Effector memory CD4-positive, alpha-beta T cell (primary cell): ENCODE measurements around the gene CDSN.

ENCODE experiments used
- DNase-seq, 3 donors: peaks; one replicate each; pipeline ENCODE4 v3.0.0-alpha.2; 2020
- H3K27ac ChIP-seq: 2 replicates; pipeline ENCODE4 v1.7.0; 2013; ENCODE audit warnings: mild to moderate bottlenecking, low read length, moderate library complexity; ENCODE audit not compliant: insufficient read depth, poor library complexity, severe bottlenecking
- H3K27me3 ChIP-seq: replicated peaks from 2 replicates; pipeline ENCODE4 v1.7.0; 2013; ENCODE audit warnings: mild to moderate bottlenecking, low read length; ENCODE audit not compliant: insufficient read depth, control insufficient read depth, poor library complexity, severe bottlenecking
- H3K36me3 ChIP-seq: 2 replicates; pipeline ENCODE4 v1.7.0; 2013; ENCODE audit warnings: mild to moderate bottlenecking, low read length, moderate library complexity; ENCODE audit not compliant: control insufficient read depth, insufficient read depth
- H3K4me1 ChIP-seq: 2 replicates; pipeline ENCODE4 v1.7.0; 2013; ENCODE audit warnings: low read length, mild to moderate bottlenecking; ENCODE audit not compliant: control insufficient read depth, insufficient read depth, poor library complexity, severe bottlenecking
- H3K4me3 ChIP-seq: 2 replicates; pipeline ENCODE4 v1.7.0; 2013; ENCODE audit warnings: low read length, low read depth, mild to moderate bottlenecking; ENCODE audit not compliant: insufficient read depth, poor library complexity, severe bottlenecking
- H3K9me3 ChIP-seq: 2 replicates; pipeline ENCODE4 v1.7.0; 2013; ENCODE audit warnings: mild to moderate bottlenecking, low read length, moderate library complexity; ENCODE audit not compliant: control insufficient read depth

Gene CDSN

DNA sequence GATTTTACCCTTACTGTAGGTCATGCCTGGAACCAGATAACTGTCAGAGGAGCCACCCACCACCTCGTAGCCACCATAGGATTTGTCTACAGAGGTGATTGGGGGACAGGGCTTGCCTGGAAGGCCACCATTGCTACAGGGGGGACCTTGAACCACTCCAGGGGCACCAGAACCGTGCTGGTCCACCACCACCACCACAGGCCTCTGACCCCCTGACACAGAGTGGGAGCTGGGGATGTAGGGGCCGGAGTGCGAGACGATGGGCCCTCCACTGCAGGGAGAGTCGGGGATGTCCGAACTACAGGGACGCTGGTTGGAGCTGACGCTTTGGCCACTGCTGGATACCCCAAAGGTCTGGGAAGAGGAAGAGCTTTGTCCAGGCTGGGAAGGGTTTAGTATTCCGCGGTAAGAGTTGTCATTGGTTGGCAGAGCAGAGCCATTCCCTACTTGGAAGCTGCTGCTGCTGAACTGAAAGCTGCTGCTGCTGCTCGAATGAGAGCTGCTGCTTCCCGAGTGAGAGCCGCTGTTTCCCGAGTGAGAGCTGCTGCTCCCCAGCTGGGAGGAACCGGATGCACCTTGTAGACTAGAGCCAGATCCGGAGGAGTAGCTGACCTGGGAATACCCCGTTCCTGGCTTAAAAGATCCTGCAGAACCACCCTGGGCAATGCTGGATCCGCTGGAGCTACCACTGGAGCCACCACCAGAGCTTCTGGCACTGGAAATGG is 3.4 kb downstream of the CDSN start:
- H3K27me3 ChIP-seq: no peaks in the 10 kb centered on the region
- H3K27ac ChIP-seq: no peak overlapping the region
- no peak for DNase-seq
- H3K4me3 ChIP-seq: no peak overlapping the region
- no peaks in the 10 kb centered on the region for H3K4me1 ChIP-seq
- no peaks in the 10 kb centered on the region for H3K36me3 ChIP-seq
- H3K9me3 ChIP-seq: no peaks in the 10 kb centered on the region

- Histone ChIP-seq H3K27ac (no peak overlapping the region), H3K4me3 (no peak overlapping the region), H3K36me3 (no peaks in the 10 kb centered on the region), H3K9me3 (no peaks in the 10 kb centered on the region), H3K27me3 (no peaks in the 10 kb centered on the region), H3K4me1 (no peaks in the 10 kb centered on the region)
- no peak for DNase-seq
Observed at GRCh38 chr6:31115941-31116560, 4.2 kb downstream of the CDSN start.

DNA sequence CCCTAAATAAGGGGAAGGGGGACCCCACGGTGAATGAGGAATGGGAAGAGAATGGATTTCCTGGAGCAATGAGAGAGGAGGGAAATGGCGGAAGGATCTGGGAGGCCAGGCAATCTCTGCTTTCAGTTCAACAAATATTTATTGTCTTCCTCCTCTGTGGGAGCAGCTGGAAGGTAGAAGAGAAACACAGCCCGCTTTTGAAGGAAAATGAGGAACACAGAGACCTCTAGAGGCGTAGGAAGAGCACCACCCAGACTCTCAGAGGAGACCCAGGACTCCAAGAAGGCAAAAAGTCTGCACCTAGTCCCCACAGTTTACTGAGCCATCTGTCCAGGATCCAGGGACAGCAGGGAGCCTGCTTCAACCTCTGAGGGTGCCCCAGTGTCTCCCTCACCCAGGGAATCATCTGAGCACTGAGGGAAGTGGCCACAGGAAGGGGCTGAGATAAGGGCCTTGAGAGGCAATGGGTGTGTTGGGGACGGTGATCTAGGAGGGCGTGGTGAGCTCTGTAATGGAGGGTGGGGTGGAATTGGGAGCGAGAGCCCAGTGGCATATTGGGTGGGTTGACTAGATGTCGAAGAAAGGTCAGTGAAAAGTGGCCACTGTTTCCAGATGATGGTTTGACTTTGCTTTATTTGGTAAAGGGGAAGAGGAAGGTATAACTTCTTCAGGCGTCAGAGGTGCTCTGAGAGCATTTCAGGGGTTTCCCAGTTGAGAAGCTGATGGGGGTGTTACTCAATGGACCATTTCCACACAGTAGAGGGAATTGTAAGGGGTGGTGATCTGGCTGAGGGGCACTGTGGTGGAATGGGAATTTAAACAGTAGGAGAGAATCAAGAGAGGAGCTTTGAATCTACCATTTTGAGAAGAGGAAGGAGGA is 5.0 kb downstream of the CDSN start:
- Histone ChIP-seq H3K4me3 (no peak overlapping the region), H3K27ac (no peak overlapping the region), H3K36me3 (no peaks in the 10 kb centered on the region), H3K27me3 (no peaks in the 10 kb centered on the region), H3K4me1 (no peaks in the 10 kb centered on the region), H3K9me3 (no peaks in the 10 kb centered on the region)
- no peak for DNase-seq

- Histone ChIP-seq H3K36me3 (no peaks in the 10 kb centered on the region), H3K4me1 (no peaks in the 10 kb centered on the region), H3K9me3 (no peaks in the 10 kb centered on the region), H3K27ac (no peak within 1 kb of the TSS), H3K4me3 (no peak within 1 kb of the TSS), H3K27me3 (no peaks in the 10 kb centered on the region)
- no peak for DNase-seq
Observed at GRCh38 chr6:31114541-31114878, 5.7 kb downstream of the CDSN start, which contains the start of gene PSORS1C1. TSS of gene PSORS1C1 (plus strand) at chr6:31114800. CDS start at chr6:31129633, 14,833 bp downstream.

DNA sequence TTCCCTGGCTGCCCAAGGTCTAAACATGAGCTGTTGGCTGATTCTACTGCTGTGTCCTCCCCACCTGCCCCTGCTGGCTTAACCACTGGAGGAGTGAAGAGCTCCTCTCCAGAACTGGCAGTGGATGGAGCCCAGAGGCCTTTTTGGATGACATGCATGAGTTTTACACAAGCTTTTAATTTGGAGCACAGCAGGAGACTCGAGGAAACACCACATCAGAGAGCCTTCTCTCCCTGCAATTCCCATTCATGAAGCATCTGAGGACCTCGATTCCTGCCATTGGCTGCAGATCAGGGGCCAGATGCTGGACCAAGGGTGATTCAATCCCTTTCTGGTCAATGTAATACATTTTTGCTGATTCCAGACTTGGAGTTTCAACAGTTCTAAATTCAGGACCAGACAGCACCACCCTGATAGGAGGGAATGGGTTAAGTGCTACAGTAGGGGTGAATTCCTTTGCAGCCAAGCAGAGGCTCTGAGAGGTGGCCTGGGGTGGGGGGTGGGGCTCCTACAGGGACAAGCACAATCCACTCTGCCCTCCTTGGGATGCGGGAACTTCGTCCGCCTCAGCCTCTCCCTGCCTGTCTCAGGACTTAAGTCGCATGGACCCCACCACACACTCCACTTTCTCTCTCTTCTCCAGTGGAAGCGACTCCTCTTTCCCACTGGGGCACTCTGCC is 6.2 kb downstream of the CDSN start:
- no peak for DNase-seq
- H3K27ac ChIP-seq: no peak overlapping the region
- no peaks in the 10 kb centered on the region for H3K36me3 ChIP-seq
- no peak overlapping the region for H3K4me3 ChIP-seq
- H3K27me3 ChIP-seq: no peaks in the 10 kb centered on the region
- no peaks in the 10 kb centered on the region for H3K4me1 ChIP-seq
- H3K9me3 ChIP-seq: no peaks in the 10 kb centered on the region

- Histone ChIP-seq H3K36me3 (no peaks in the 10 kb centered on the region), H3K9me3 (no peaks in the 10 kb centered on the region), H3K27me3 (no peaks in the 10 kb centered on the region), H3K4me1 (no peaks in the 10 kb centered on the region), H3K4me3 (no peak within 1 kb of the TSS), H3K27ac (no peak within 1 kb of the TSS)
- DNase-seq: no peak
Observed at GRCh38 chr6:31112478-31112877, 7.8 kb downstream of the CDSN start, which contains the start of gene C6orf15. TSS of gene C6orf15 (minus strand) at chr6:31112575. CDS start at chr6:31112555, 20 bp downstream.

GRCh38 chr6:31111712-31112111 is 8.5 kb downstream of the CDSN start:
- Histone ChIP-seq H3K27me3 (no peaks in the 10 kb centered on the region), H3K4me3 (no peak overlapping the region), H3K4me1 (no peaks in the 10 kb centered on the region), H3K27ac (no peak overlapping the region), H3K9me3 (no peaks in the 10 kb centered on the region), H3K36me3 (no peaks in the 10 kb centered on the region)
- no peak for DNase-seq

- Histone ChIP-seq H3K4me1 (no peaks in the 10 kb centered on the region), H3K4me3 (no peak overlapping the region), H3K9me3 (no peaks in the 10 kb centered on the region), H3K36me3 (no peaks in the 10 kb centered on the region), H3K27ac (no peak overlapping the region), H3K27me3 (no peaks in the 10 kb centered on the region)
- no peak for DNase-seq
Observed at GRCh38 chr6:31110825-31111582, 9.2 kb downstream of the CDSN start.

GRCh38 chr6:31107052-31107451 is 13.2 kb downstream of the CDSN start:
- Histone ChIP-seq H3K4me3 (no peak overlapping the region), H3K9me3 (no peaks in the 10 kb centered on the region), H3K4me1 (no peaks in the 10 kb centered on the region), H3K27ac (no peak overlapping the region), H3K27me3 (no peaks in the 10 kb centered on the region), H3K36me3 (no peaks in the 10 kb centered on the region)
- DNase-seq: no peak
